Measurements from ENCODE around the gene MTMR11. TPM values are rescaled to one million over a fixed set of nuclear protein-coding genes. Genes with fewer than 3 reads are reported as not detected.

The MTMR11 gene
- total and polyA plus RNA-seq, 9 of the 15 experiments (the other 6 are each of a cell fraction or from before 2014, with no cell fraction given), result 0.09 to 1.6 (median 0.51) TPM

DNA sequence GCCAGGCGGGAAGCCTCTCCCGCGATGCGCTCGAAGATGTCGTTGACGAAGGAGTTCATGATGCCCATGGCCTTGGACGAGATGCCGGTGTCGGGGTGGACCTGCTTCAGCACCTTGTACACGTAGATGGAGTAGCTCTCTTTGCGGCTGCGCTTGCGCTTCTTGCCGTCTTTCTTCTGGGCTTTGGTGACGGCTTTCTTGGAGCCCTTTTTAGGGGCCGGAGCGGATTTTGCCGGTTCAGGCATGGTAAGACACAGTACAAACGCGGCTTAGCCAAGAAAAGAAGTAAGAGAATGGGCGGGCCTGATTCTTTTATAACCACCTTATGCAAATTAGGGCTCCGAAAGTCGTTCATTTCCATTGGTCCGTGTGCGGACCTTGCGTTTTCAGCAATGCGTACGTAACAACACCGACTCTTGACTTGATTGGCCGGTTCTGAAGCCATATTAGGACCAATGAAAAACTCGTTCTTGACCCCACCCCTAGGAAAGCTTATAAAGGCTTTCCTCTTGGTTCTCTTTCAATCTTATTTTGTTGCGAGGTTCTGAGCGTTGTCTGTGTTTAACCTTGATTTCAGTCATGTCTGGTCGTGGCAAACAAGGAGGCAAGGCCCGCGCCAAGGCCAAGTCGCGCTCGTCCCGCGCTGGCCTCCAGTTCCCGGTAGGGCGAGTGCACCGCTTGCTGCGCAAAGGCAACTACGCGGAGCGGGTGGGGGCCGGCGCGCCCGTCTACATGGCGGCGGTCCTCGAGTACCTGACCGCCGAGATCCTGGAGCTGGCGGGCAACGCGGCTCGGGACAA, 50.1 kb downstream of the MTMR11 start (continued):
- TF ChIP-seq, protein P1, sequence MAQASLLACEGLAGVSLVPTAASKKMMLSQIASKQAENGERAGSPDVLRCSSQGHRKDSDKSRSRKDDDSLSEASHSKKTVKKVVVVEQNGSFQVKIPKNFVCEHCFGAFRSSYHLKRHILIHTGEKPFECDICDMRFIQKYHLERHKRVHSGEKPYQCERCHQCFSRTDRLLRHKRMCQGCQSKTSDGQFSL (CRISPR knock-in tag; IDR thresholded peaks at IDR 0.05), result no peak
- TF ChIP-seq, protein P1 (tag; IDR thresholded peaks at IDR 0.05), result no peak
- no peak for TF ChIP-seq SNIP1 (IDR thresholded peaks at IDR 0.05; ENCODE audit: low read depth)
- no peak for TF ChIP-seq ZNF143 (CRISPR knock-in tag; IDR thresholded peaks at IDR 0.05)
- peak; percentile 69; the same call in 1 of the 2 replicates for TF ChIP-seq KLF10 (CRISPR knock-in tag; IDR thresholded peaks at IDR 0.05)
- no peak for TF ChIP-seq ZFP1 (CRISPR knock-in tag; IDR thresholded peaks at IDR 0.05)
- TF ChIP-seq ATF1 (CRISPR knock-in tag; IDR thresholded peaks at IDR 0.05), result 0 out of 2 replicates have a peak, but pooled peaks have one; percentile 22
- peak; percentile 95 for TF ChIP-seq ATF1 (tag; IDR thresholded peaks at IDR 0.05)
- TF ChIP-seq, protein P2, sequence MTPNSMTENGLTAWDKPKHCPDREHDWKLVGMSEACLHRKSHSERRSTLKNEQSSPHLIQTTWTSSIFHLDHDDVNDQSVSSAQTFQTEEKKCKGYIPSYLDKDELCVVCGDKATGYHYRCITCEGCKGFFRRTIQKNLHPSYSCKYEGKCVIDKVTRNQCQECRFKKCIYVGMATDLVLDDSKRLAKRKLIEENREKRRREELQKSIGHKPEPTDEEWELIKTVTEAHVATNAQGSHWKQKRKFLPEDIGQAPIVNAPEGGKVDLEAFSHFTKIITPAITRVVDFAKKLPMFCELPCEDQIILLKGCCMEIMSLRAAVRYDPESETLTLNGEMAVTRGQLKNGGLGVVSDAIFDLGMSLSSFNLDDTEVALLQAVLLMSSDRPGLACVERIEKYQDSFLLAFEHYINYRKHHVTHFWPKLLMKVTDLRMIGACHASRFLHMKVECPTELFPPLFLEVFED (CRISPR knock-in tag; conservative IDR thresholded peaks at IDR 0.05), result peak; percentile 90

All from K562 (cell line).